ENCODE results near the gene SEC16A.

The SEC16A gene

DNA sequence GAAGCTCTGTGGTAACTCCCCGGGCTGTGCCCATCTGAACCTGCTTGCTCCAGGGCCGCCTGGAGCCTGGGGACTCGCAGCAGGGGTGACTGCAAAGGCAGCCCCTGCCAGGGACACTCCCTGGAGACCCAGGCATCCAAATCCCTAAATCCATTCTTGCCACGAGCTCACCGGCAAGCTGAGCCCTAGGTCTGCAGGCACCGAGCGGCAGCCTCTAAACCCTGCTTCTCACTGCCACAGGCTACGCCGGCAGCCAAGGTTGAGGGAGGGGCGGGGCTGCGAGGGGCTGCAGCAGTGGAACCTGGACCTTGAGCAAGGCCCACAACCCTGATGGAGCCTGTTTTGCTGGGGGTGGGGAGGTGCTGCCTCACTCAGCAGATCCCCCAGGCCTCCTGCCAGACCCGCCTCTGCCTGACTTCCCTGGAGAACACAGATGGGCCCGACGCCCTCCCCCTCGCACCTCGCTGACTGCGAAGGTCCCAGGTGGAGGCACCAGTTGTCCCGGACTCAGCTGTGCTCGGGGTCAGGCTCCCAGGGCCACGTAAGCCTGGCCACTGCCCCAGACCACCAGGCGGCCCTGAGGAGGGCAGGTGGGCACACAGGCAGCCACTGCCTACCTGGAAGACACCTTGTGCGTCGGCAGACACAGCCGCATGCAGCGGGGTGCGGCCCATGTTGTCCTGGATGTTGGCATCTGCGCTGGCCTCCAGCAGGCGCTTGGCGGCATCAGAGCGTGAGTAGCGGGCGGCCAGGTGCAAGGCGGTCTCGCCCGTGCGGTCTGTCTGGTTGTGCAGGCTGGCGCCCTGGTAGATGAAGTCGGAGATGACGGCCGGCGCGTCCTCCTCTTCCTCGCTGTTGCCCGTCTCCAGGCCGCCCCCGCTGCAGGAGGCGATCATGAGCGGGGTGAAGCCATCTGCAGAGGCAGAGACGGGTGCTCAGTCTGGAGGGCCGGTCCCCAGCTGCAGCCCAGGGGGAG lies 17.4 kb upstream of the SEC16A start:
- TF ChIP-seq SIN3A (IDR thresholded peaks at IDR 0.05; ENCODE audit: borderline replicate concordance, insufficient read depth, low read length) (no peak), TAF1 (IDR thresholded peaks at IDR 0.05; ENCODE audit: borderline replicate concordance, insufficient read depth, low read length) (no peak), POLR2AphosphoS5 (IDR thresholded peaks at IDR 0.05; ENCODE audit: low read depth, low read length) (no peak), FOXP2 (optimal IDR thresholded peaks at IDR 0.05; ENCODE audit: borderline replicate concordance, extremely low read depth, extremely low read length, insufficient read depth) (no peak)
- TF ChIP-seq, protein P1, sequence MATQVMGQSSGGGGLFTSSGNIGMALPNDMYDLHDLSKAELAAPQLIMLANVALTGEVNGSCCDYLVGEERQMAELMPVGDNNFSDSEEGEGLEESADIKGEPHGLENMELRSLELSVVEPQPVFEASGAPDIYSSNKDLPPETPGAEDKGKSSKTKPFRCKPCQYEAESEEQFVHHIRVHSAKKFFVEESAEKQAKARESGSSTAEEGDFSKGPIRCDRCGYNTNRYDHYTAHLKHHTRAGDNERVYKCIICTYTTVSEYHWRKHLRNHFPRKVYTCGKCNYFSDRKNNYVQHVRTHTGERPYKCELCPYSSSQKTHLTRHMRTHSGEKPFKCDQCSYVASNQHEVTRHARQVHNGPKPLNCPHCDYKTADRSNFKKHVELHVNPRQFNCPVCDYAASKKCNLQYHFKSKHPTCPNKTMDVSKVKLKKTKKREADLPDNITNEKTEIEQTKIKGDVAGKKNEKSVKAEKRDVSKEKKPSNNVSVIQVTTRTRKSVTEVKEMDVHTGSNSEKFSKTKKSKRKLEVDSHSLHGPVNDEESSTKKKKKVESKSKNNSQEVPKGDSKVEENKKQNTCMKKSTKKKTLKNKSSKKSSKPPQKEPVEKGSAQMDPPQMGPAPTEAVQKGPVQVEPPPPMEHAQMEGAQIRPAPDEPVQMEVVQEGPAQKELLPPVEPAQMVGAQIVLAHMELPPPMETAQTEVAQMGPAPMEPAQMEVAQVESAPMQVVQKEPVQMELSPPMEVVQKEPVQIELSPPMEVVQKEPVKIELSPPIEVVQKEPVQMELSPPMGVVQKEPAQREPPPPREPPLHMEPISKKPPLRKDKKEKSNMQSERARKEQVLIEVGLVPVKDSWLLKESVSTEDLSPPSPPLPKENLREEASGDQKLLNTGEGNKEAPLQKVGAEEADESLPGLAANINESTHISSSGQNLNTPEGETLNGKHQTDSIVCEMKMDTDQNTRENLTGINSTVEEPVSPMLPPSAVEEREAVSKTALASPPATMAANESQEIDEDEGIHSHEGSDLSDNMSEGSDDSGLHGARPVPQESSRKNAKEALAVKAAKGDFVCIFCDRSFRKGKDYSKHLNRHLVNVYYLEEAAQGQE (IDR thresholded peaks at IDR 0.05; ENCODE audit: insufficient read depth in 1 of 2, low read depth in 2 of 2, low read length in 2 of 2): no peak

DNA sequence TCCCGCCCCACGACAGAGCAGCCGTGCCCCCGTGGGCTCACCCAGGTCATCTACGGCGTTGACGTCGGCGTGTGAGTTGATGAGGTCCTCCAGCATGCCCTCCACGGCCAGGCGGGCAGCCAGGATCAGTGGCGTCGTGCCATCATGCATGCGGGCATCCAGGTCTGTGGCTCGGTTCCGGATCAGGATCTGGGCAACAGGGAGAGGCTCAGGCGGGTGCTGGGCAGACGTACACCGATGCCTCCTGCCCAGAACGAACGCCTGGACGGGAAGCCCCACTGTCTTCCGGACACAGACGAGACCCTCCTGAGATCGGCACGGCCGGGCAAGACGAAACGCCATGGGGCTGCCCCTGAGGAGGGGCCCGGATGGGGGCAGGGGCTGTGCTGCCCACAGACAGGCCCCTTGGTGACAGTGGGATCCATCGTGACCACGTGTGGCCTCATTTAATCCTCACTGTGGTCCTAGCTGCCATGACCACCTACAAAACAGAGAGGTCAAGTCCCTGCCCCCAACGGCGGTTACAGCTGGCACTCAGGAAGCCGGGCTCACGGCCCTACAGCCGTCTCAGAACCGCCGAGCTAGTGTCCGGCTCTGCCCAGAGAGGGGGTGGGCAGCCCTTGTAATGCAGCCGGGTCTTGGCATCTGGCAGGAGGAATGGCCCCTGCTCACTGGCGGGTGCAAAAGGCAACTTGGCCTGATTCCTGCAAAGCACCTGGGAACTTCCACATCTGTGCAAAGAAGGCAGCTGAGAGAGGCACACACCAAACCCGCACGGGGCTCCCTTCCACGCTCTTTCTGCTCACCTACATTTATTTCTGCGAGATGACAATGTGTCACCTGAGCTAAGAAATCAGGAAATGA lies 16.5 kb upstream of the SEC16A start:
- no peak for TF ChIP-seq FOXP2 (optimal IDR thresholded peaks at IDR 0.05; ENCODE audit: borderline replicate concordance, extremely low read depth, extremely low read length, insufficient read depth)
- no peak for TF ChIP-seq SIN3A (IDR thresholded peaks at IDR 0.05; ENCODE audit: borderline replicate concordance, insufficient read depth, low read length)
- no peak for TF ChIP-seq POLR2AphosphoS5 (IDR thresholded peaks at IDR 0.05; ENCODE audit: low read depth, low read length)
- TF ChIP-seq, protein P1 (IDR thresholded peaks at IDR 0.05; ENCODE audit: insufficient read depth in 1 of 2, low read depth in 2 of 2, low read length in 2 of 2): no peak
- no peak for TF ChIP-seq TAF1 (IDR thresholded peaks at IDR 0.05; ENCODE audit: borderline replicate concordance, insufficient read depth, low read length)

- TF ChIP-seq, protein P1 (IDR thresholded peaks at IDR 0.05; ENCODE audit: insufficient read depth in 1 of 2, low read depth in 2 of 2, low read length in 2 of 2): no peak
- no peak for TF ChIP-seq SIN3A (IDR thresholded peaks at IDR 0.05; ENCODE audit: borderline replicate concordance, insufficient read depth, low read length)
- no peak for TF ChIP-seq POLR2AphosphoS5 (IDR thresholded peaks at IDR 0.05; ENCODE audit: low read depth, low read length)
- no peak for TF ChIP-seq TAF1 (IDR thresholded peaks at IDR 0.05; ENCODE audit: borderline replicate concordance, insufficient read depth, low read length)
- no peak for TF ChIP-seq FOXP2 (optimal IDR thresholded peaks at IDR 0.05; ENCODE audit: borderline replicate concordance, extremely low read depth, extremely low read length, insufficient read depth)
Observed at GRCh38 chr9:136497916-136498695, 15.3 kb upstream of the SEC16A start.

DNA sequence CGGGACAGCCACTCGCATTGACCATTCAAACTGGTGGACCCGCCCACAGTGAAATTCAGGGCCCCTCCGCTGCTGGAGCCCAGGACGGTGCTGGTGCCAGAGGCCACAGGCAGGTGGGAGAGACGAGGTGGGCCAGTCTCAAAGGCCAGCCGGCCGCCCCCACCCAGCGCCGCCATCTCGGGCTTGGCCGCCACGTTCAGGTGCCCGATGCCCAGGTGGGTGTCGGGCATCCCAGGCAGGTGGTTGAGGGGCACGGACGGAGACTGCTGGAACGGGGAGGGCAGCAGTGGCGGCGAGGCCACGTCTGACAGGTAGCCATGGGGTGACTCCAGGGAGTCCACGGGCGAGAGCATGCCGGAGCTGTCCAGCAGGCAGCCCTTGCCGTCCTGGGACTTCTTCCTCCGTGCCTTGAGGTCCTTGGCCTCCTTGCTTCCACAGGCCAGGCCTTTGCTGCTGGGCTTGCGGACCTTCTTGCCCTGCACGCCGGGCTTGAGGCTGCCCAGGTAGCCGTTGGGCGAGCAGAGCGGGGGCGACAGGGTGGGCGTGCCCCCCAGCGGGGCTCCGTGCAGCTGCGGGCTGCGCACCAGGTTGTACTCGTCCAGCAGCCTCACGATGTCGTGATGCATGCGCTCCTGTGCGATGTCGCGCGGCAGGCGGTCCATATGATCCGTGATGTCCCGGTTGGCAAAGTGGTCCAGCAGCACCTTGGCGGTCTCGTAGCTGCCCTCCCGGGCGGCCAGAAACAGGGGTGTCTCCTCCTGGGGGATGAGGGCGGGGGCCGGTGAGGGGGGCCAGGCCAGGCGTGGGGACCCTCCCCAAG lies 14.2 kb upstream of the SEC16A start:
- TF ChIP-seq TAF1 (IDR thresholded peaks at IDR 0.05; ENCODE audit: borderline replicate concordance, insufficient read depth, low read length): no peak
- TF ChIP-seq SIN3A (IDR thresholded peaks at IDR 0.05; ENCODE audit: borderline replicate concordance, insufficient read depth, low read length): no peak
- TF ChIP-seq, protein P1 (IDR thresholded peaks at IDR 0.05; ENCODE audit: insufficient read depth in 1 of 2, low read depth in 2 of 2, low read length in 2 of 2): no peak
- TF ChIP-seq FOXP2 (optimal IDR thresholded peaks at IDR 0.05; ENCODE audit: borderline replicate concordance, extremely low read depth, extremely low read length, insufficient read depth): no peak
- TF ChIP-seq POLR2AphosphoS5 (IDR thresholded peaks at IDR 0.05; ENCODE audit: low read depth, low read length): no peak

Measured in PFSK-1 (cell line).